Esophagus muscularis mucosa (tissue), 3 donors: ENCODE measurements around the gene CLCA2.

Source experiments
- CTCF ChIP-seq, 3 experiments: fragments of 200-600 bp in 2 of 3; fragments of 450-650 bp in 1 of 3; sonication (generic) in 2 of 3; IDR thresholded peaks; one replicate each; pipeline ENCODE4 v1.5.1; 2017 to 2019; ENCODE audit warnings: antibody characterized with exemption in 3 of 3, mild to moderate bottlenecking in 2 of 3, moderate library complexity in 1 of 3
- POLR2A ChIP-seq: fragments of 450-650 bp; IDR thresholded peaks from one replicate; pipeline ENCODE4 v1.6.1; 2017; ENCODE audit warnings: antibody characterized with exemption, moderate library complexity, mild to moderate bottlenecking, low read depth

- TF ChIP-seq CTCF (IDR thresholded peaks at IDR 0.05) (no peak), POLR2A (no peak)
Measured at GRCh38 chr1:86377341-86377740, 46.6 kb upstream of the CLCA2 start.
